ENCODE results near the gene CDPF1. TPM values are rescaled to one million over a fixed set of nuclear protein-coding genes. Genes with fewer than 3 reads are reported as not detected.
A peak's percentile ranks its signal among the peaks of the same experiment; 100 is the strongest.

Gene CDPF1
- total RNA-seq, 4 donors from 2014 or later, result 10.0 to 17.3 (median 13.2) TPM

- TF ChIP-seq POLR2A (IDR thresholded peaks at IDR 0.05), result no peak
- intact Hi-C loops (cut with DNase I; ENCODE audit: low total_unique reads), result no loop called here
- no peak overlapping the region for H3K4me3 ChIP-seq (ENCODE audit: low read depth, poor library complexity, severe bottlenecking)
- 85% methylated on average over 20 of the region's 20 CpGs for WGBS, 2 donors
- no peak for DNase-seq (ENCODE audit: low spot score in 2 of 2)
Measured at GRCh38 chr22:46239261-46240048, 10.6 kb downstream of the CDPF1 start.

- 82 to 83% methylated on average over 16 of the region's 16 CpGs for WGBS, 2 donors
- intact Hi-C loops (cut with DNase I; ENCODE audit: low total_unique reads), result no loop called here
- TF ChIP-seq CTCF (IDR thresholded peaks at IDR 0.05) (no peak), POLR2A (IDR thresholded peaks at IDR 0.05) (no peak)
- no peak overlapping the region for H3K4me3 ChIP-seq (ENCODE audit: low read depth, poor library complexity, severe bottlenecking)
- no peak for DNase-seq (ENCODE audit: low spot score in 2 of 2)
Measured at GRCh38 chr22:46238541-46238940, 11.6 kb downstream of the CDPF1 start.

- TF ChIP-seq POLR2A (IDR thresholded peaks at IDR 0.05) (no peak), CTCF (IDR thresholded peaks at IDR 0.05) (no peak)
- intact Hi-C loops (cut with DNase I; ENCODE audit: low total_unique reads), result no loop called here
- H3K4me3 ChIP-seq (ENCODE audit: low read depth, poor library complexity, severe bottlenecking), result no peak overlapping the region
- 86 to 91% methylated on average over 12 of the region's 12 CpGs for WGBS, 2 donors
- DNase-seq (ENCODE audit: low spot score in 2 of 2), result no peak
Measured at GRCh38 chr22:46237453-46238124, 12.5 kb downstream of the CDPF1 start.

GRCh38 chr22:46234969-46235368 lies 15.1 kb downstream of the CDPF1 start:
- no peak for DNase-seq (ENCODE audit: low spot score in 2 of 2)
- TF ChIP-seq CTCF (IDR thresholded peaks at IDR 0.05) (no peak), POLR2A (IDR thresholded peaks at IDR 0.05) (no peak)
- intact Hi-C loops (cut with DNase I; ENCODE audit: low total_unique reads), result no loop called here
- H3K4me3 ChIP-seq (ENCODE audit: low read depth, poor library complexity, severe bottlenecking), result no peak overlapping the region
- 91 to 96% methylated on average over 12 of the region's 12 CpGs for WGBS, 2 donors

GRCh38 chr22:46233231-46233630 lies 16.9 kb downstream of the CDPF1 start:
- no peak for TF ChIP-seq CTCF (IDR thresholded peaks at IDR 0.05)
- no peak for TF ChIP-seq POLR2A (IDR thresholded peaks at IDR 0.05)
- intact Hi-C loops (cut with DNase I; ENCODE audit: low total_unique reads), result no loop called here
- 57% methylated on average over 9 of the region's 9 CpGs for WGBS, 2 donors
- peak in 1 of 2 donors; percentile 30 for DNase-seq (ENCODE audit: low spot score in 2 of 2)
- no peak overlapping the region for H3K4me3 ChIP-seq (ENCODE audit: low read depth, poor library complexity, severe bottlenecking)

- no peak for TF ChIP-seq CTCF (IDR thresholded peaks at IDR 0.05)
- no peak for TF ChIP-seq POLR2A (IDR thresholded peaks at IDR 0.05)
- no peak for DNase-seq (ENCODE audit: low spot score in 2 of 2)
- WGBS, 2 donors, result 86 to 91% methylated on average over 13 of the region's 13 CpGs
- H3K4me3 ChIP-seq (ENCODE audit: low read depth, poor library complexity, severe bottlenecking), result no peak overlapping the region
- intact Hi-C loops (cut with DNase I; ENCODE audit: low total_unique reads), result no loop called here
Measured at GRCh38 chr22:46230262-46230901, 19.7 kb downstream of the CDPF1 start.
